Activated T-cell treated with anti-CD3 and anti-CD28 coated beads, Interleukin-2, amount 50 U/mL, for 48 hours (primary cell): ENCODE results near the gene HECTD4.
"Not testable (repeated sequence)": the region's sequence is repeated elsewhere in the genome, so short reads cannot be mapped to it uniquely, and the experiment has no call there.

ENCODE experiments used
- DNase-seq, 2 experiments: peaks; one replicate each; pipeline ENCODE4 v3.0.0-alpha.2; 2020

Gene HECTD4, protein sequence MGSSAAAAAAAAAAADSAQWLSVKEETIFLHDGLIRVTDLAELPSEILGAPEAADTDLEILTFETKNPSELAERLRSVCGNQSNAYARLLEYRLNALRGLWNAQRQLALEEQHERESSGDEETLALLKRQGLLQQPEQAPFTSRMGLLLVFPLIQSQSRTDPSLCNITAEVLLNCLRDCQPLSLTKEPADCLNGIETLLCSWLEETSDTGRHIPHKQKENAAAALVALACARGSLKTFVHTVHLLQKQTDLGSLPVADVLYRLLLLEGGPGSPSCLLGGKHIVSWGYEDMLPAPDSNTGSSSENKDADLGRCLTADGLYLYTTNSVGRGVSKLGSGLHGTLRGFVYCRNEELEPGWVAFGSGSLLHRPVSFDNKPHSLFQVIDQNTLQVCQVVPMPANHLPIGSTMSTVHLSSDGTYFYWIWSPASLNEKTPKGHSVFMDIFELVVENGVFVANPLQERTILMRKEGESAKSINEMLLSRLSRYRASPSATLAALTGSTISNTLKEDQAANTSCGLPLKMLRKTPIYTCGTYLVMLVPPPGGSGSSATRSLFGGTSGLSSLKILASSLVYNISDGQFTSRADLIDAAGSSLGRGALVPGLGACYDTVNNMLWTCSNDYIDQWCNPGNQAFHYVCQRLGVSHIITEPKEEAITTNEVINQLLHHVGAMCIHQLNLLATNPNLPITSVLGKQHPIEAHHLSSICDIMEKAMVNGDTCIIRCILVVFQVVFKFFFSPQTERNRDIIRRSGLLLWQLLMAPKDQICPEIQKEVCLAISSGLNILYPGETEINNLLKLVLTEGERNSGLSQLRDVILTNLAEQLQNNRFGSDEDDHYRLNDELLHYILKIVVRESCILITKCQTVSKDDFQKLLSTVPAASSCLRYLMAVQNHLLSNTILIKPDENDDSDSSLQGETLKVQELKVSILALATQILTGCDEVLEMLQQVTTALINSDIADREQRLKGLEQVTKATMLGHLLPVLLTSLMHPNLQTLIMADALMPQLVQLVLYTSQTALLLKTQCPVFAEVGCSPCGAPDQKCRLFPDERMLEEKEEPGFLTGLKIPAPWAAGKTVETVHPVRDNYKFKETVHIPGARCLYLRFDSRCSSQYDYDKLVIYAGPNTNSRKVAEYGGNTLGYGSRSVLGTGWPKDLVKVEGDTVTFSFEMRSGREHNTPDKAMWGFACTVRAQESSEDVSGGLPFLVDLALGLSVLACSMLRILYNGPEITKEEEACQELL (N-terminal part only)

DNA sequence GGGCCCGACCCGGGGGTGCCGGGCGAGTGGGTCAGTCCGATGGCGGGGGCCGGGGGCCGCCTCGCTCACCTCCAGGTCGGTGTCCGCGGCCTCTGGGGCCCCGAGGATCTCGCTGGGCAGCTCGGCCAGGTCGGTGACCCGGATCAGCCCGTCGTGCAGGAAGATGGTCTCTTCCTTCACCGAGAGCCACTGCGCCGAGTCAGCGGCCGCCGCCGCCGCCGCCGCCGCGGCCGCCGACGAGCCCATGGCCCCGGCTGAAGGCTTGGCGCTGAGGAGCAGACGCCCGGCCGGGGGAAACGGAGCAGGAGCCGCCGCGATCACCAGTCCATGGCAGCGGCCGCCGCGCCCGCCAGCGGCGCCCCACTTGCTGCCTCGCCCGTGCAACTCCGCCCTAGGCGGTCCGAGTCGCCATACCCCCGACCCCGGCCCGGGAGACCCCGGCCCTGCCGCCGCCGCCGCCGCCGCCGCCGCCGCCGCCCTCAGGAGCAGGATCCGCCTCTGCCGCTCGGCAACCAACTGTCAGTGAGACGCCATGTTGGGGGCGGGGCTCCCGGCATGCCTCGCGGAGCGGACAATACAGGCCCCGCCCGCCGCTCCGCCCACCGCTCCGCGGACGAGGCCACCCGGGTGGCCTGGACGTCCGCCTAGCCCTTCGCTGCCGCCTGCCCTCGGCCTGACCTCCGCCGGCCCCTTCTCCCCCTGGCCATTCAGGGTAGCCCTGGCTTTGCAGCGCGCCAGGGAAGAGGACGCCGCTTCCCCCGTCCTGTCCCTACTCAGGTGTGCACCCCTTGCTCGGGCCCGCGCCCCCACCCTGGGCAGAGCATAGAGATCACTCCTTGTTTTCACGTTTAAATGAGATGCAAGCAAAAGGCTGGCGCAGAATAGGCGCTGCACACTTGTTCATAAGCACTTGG lies at the start of gene HECTD4:
HECTD4 (minus strand) TSS at position 549 of the 914 bp plus-strand sequence; CDS start at position 246, 303 bp downstream.
- peak; percentile 96 for DNase-seq

DNA sequence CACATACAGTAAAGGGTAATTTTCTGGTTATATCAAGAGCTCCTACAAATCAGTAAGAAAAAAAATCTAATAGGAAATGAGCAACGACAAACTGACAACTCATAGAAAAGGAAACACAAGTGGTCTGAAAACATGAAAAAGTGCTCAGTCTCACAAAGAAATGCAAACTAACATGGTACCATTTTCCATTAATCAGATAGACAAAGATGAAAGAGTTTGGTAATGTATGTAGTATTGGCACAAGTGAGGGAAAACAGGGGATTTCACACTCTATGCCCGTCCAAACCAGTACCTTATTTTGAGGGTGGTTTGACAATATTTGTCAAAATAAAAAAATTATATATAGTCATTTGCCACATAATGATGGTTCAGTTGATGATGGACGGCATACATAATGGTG lies 49.7 kb upstream of the HECTD4 start:
- DNase-seq, result no peak

DNA sequence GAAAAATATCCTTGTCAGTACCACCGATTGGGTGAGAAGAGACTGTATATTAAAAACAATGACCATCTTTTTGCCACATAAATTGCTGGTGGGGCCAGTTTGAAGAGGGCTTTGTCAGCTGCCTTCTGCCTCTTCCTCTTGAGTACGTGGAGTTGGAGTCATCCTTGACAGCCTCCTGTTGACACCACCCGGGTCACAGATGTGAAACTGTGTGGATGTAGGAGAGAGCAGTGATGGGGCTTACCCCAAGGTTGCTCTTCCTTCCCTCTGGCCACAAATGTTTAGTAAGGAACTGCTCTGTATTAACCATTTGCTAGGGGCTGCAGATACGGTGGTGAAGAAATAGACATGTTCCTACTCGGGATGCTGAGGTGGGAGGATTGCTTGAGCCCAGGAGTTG lies 48.7 kb upstream of the HECTD4 start:
- DNase-seq, result peak; percentile 32 to 39

DNA sequence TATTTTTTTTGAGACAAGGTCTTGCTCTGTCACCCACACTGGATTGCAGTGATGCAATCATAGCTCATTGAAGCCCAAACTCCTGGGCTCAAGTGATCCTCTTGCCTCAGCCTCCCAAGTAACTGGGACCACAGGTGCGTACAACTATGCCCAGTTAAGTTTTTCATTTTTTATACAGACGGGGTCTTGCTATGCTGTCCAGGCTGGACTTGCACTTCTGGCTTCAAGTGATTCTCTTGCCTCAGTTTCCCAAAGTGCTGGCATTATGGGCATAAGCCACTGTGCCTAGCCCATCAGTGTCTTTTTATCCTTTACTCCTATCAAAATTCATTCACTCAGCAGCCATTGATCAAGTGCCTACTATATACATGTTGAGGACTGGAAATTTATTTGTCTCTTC lies 45.5 kb upstream of the HECTD4 start:
- peak in 1 of 2 experiments; percentile 8 for DNase-seq

DNA sequence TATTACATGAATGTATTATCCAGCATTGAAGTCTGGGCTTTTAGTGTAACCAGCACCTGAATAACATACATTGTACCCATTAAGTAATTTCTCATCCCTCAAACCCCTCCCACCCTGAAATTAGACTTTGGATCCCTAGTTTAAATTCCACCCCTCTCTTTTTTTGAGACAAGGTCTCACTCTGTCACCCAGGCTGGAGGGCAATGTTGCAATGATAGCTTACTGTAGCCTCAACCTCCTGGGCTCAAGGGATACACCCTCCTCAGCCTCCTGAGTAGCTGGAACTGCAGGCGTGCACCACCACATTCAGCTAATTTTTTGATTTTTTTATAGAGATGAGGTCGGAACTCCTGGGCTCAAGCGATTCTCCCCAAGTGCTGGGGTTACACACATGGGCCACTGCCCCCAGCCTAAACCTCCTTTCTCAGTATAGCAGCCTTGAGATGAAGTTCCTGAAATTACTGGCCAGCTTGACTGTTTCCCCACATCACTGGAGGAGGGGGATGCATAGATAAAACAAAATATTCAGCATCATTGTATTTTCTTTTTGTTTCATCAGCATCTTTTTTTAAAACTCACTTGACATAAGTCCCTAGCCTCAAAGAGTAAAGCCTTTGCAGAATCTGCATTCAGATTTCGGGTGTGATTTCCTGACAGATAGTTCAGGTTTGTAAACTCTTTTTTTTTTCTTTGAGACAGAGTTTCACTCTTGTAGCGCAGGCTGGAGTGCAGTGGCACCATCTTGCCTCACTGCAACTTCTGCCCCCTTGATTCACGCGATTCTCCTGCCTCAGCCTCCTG lies 43.6 kb upstream of the HECTD4 start:
- peak in 1 of 2 experiments; percentile 4 for DNase-seq

DNA sequence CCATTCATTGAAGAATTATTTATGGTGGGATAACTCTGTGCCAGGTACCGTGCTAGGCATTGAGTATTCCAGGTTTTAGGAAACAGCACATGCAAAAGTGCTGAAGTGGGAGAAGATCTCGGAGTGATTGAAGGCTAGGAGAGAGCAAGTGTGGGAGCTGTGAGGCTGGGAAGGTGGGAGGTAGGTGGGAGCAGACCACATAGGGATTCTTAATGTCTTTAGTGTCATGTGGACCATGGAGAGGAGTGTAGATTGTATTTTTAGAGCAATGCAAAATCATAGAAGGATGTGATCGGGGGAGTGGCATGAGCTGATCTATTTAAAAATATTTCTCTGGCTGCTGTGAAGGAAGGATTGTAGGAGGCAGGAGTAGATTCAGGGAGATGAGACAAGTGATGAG lies 41.9 kb upstream of the HECTD4 start:
- DNase-seq, result no peak

DNA sequence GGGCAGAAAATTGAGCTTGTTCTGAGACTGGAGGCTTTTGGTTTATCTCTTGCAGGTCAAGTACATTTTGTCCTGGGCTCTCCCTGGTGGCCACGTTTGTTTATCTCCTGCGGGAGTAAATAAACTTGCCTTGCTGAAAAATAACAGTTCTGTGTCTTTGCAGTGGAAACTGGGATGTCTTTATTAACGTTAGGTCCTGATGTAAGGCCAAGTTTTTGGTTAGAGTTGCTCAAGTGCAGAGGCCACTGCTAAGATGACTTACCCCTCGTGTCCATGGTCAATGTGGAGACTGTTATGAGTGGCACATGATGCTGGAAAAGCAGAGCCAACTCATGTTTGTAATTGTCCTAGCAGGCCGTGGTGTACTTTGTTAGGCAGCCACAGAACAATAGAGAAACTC lies 40.3 kb upstream of the HECTD4 start:
- DNase-seq, result no peak

DNA sequence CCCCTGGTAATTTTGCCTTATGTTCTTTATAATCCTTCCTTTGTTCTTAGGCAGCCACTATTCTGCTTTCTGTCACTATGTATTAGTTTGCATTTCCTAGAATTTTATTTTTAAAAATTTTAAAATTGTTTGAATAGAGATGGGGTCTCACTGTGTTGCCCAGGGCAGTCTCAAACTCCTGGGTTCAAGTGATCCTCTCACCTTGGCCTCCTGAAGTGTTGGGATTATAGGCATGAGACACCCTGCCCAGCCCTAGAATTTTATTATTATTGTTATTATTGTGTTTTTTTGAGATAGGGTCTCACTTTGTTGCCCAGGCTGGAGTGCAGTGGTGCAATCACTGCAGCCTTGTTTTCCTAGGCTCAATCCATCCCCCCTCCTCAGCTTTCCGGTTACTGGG lies 39.1 kb upstream of the HECTD4 start:
- no peak for DNase-seq

DNA sequence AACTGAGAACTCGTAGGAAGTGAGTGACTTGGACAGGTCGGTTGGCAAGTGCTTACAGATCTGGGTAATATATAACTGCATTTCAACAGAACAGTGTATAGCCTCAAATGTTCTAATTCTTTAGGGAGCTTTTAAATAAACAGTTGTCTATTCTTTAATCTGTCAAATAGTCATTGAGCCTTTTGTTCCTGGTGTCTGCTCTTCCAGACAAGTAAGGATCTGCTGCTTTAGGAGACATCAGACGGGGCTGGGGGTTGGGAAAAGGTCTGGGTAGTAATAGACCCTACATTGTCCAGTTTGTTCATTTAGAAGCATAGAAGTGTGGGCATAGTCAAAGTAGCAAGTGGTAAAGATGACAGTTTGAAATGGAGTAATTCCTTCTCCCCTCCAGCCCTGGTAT lies 38.5 kb upstream of the HECTD4 start:
- DNase-seq, result peak in 1 of 2 experiments; percentile 3

DNA sequence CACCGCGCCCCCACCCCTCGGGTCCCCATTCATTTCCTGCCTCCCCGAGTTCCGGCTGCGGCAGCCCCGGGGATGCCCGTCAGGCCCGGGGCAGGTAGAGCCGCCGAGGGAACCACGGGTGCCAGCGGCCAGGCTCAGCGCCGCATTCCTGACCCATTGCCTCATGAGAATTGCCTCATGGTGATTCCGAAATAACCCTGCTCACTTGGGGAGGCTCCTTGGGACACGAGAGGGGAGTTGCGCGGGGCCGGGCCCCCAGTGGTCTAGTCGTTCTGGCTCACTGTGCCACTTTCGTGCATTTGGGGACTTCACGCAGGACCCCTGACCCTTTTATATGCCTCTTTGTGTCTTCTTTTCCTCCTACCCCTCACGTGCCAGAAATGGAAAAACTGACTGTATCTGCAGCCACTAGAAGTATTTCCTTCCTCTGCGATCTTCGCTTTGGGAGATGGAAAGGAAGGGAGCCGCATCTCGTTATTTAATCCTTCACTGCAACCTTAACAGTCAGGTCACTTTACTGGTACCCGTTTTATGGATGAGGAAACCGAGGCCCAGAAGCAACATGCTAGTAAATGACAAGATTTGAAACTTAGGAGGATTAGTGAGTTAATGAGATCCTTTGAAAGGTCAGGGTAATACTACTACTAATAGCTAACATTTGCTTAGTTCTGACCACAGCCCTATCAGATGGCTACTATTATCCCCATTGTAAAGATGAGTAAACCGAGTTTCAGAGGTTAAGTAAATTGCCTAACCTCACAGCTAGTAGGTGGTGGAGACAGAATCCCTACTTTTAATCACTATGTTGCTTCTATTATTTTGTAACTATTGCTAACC lies 37.3 kb upstream of the HECTD4 start:
- DNase-seq, result no peak

DNA sequence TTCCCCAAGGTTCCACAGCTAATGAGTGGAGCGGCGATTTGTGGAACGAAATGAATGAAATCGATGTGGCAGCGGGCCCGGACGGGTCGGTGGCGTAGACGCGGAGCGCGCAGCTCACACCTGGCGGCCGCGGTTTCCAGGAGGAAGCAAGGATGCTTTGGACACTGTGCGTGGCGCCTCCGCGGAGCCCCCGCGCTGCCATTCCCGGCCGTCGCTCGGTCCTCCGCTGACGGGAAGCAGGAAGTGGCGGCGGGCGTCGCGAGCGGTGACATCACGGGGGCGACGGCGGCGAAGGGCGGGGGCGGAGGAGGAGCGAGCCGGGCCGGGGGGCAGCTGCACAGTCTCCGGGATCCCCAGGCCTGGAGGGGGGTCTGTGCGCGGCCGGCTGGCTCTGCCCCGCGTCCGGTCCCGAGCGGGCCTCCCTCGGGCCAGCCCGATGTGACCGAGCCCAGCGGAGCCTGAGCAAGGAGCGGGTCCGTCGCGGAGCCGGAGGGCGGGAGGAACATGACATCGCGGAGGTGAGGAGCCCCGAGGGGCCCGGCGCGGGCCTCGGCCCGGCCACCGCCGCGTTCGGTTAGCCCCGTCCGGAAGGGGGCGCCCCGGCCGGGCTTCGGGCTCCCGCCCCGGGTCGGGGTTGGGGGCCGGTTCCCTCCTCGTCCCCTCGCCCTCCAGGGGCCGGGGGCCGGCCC lies 36.5 kb upstream of the HECTD4 start, which contains the start of gene PTPN11:
PTPN11 (plus strand) TSS at position 340 of the 689 bp plus-strand sequence; CDS start at position 505, 165 bp downstream.
- DNase-seq, result peak; percentile 95 to 96

DNA sequence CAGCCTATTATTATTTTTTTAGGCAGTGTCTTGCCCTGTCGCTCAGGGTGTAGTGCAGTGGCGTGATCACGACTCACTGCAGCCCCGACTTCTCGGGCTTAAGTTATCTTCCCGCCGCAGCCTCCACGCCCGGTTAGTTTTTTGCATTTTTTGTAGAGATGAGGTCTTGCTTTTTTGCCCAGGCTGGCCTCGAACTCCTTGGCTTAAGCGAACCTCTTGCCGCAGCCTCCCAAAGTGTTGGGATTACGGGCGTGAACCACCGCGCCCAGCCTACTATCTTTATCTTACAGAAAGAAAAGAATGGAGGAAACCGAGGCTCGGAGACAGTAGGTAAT lies 36.0 kb upstream of the HECTD4 start:
- DNase-seq, result no peak

DNA sequence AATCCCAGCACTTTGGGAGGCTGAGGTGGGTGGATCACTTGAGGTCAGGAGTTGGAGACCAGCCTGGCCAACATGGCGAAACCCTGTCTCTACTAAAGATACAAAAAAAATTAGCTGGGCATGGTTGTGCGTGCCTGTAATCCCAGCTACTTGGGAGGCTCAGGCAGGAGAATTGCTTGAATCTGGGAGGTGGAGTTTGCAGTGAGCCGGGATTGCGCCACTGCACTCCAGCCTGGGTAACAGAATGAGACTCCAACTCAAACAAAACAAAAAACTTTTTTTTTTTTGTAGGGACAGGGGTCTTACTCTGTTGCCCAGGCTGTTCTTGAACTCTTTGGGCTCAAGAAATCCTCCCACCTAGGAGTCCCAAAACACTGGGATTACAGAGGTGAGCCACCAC lies 33.2 kb upstream of the HECTD4 start:
- not testable (repeated sequence) for DNase-seq

DNA sequence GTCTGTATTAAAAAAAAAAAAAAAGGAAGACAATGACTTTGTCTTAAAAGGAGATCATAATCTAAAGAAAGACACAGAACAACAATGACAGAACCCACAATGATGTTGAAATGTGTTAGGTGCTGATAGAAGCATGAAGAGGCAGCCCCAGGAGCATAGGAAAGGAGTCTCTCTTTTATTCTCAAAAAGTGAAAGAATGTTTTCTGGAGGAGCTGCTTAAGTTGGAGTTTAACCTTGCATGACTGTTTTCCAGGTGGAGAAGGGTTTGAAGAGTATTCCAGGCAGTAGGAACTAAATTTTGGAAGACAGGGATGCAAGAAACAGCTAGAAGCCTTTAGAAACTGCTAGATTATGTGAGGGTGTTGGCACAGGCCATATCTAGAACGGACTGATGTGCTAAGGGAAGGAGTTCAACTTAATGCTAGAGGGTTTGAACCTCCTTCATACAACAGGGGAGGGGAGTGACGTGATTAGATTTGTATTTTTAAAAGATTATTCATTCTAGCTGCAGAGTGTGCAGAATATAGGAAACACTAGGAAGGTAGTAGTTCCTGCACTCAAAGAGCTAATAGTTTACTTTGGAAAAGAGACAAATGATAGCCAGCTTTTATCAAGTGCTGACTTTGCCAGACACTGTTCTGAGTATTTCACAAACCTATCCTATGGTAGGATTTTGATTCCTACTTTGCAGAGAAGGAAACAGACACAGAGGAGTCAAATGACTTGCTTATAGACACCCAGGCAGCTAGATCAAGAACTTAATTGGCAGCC lies 31.8 kb upstream of the HECTD4 start:
- DNase-seq, result no peak

DNA sequence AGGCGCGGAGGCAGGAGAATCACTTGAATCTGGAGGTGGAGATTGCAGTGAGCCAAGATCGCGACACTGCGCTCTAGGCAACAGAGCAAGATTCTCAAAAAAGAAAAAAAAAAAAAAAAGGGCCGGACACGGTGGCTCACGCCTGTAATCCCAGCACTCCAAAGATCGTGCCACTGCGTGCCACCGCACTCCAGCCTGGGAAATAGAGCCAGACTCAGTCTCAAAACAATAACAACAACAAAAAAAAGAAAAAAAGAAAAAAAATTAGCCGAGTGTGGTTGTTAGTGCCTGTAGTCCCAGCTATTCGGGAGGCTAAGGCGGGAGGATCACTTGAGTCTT lies 27.6 kb upstream of the HECTD4 start:
- no peak for DNase-seq

DNA sequence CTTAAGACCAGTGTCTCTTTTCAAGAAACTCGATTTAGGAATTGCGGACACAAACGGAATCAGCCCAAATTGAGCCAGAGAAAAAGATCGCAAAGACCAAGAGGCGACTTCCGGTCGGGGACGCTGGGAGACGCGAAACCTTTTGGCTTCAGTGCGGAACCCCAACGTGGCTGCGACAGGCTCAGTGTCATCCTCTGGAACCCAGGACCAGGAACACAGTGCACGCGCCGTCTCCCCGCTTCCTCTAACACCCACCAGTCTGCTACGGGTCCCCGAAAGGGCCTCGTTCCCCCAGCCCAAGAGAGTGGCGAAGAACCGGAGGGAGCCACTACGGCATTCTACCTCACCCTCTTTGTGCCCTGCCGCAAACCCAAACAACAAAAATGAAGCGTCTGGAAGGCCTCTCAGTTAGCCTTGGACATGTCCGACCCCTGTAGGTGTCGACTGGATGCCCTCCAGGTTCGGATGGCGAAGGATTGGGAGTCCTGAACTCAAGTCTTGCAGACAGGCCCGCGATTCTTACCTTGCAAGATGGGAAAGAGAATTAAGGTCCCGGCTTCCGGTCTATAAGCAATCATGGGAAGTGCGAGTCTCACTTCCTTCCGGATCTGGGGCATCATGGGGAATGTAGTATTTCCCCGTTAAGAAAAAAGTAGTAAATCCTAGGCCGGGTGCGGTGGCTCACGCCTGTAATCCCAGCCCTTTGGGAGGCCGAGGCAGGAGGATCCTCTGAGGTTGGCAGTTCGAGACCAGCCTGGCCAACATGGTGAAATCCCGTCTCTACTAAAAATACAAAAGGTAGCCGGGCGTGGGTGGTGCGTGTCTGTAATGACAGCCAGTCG lies 27.1 kb upstream of the HECTD4 start, which contains the start of gene RPL6:
RPL6 (minus strand) TSS at position 542 of the 842 bp plus-strand sequence. CDS start 949 bp downstream, outside the sequence.
- peak; percentile 85 to 89 for DNase-seq

DNA sequence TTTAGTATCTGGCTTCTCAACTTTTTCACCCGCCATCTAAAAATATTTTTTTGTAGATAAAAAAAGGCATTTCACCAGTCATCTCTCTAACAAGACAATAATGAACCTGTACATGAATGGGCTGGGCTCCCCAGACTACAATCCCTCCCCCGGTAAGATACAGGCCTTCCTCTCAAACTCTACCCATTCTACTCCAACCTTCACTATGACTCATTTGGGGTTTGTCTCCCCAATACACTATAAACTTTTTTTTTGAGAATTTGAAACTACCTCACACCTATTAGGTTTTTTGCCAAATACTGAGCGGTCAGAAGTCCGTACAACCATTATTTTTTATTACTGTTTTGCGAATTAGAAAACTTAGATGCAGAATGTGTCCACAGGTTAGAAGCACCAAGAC lies 26.4 kb upstream of the HECTD4 start:
- no peak for DNase-seq

DNA sequence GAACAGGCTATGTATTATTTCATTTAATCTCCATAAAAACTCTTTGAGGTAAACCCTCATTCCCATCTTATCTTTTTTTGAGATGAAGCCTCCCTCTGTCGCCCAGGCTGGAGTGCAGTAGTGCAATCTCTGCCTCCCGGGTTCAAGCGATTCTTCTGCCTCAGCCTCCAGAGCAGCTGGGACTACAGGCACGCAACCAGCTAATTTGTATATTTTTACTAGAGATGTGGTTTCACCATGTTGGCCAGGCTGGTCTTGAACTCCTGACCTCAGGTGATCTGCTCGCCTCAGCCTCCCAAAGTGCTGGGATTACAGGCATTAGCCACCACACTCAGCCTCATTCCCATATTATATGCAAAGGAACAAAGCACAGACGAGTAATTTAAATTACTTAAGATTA lies 25.5 kb upstream of the HECTD4 start:
- DNase-seq, result peak in 1 of 2 experiments; percentile 19
